CD4-positive, alpha-beta T cell treated with Interleukin-4 for 1 hour (primary cell): ENCODE data around the gene TNFAIP8.
"Not testable (repeated sequence)": the region's sequence is repeated elsewhere in the genome, so short reads cannot be mapped to it uniquely, and the experiment has no call there.

Experiments
- DNase-seq, 2 donors: peaks; one replicate each; pipeline ENCODE4 v3.0.0-alpha.2; 2020 to 2022

The TNFAIP8 gene

GRCh38 chr5:119397518-119398380 lies 41.9 kb downstream of the TNFAIP8 start:
- DNase-seq = peak; percentile 25 to 39

- DNase-seq = no peak
These were observed 43.1 kb downstream of the TNFAIP8 start for GRCh38 chr5:119398727-119399466.

DNA sequence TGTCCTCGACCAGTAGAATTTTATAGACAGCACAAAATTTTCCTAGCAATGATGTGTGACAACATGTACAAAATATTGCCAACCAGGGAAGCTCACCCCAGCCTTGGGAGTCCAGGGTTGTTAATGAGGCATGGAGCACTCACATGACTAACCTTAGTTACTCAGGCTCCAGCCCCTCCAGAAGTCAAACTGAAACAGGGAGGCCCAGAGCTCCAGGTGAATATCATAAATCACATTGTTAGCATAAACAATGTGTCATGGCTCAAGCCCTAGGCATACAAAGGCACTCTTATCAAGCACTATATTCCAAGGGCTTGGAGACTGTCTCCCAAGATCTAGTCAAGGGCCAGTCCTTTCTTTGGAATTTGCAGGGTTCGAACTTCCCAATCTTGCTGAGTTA lies 44.4 kb downstream of the TNFAIP8 start:
- no peak for DNase-seq

- no peak for DNase-seq
These were observed 46.3 kb downstream of the TNFAIP8 start for GRCh38 chr5:119402081-119402480.

- no peak for DNase-seq
These were observed 46.7 kb downstream of the TNFAIP8 start for GRCh38 chr5:119402555-119402954.

DNA sequence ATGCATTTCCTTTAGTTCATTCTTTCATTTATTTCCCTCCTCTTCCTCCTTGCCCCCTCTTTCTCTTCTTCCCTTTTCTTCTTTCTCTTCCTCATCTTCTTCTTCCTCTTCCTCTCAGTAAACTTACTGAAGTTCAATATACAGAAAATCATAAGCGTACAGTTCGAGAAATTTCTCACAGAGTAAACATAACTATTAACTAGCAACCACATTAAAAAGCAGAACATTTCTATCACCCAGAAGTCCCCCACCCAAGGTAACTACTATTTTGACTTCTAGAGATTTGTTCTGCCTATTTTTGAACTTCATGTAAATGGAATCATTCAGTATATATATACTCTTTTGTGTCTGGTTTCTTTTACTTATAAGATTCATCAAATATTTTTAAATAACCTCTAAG lies 48.2 kb downstream of the TNFAIP8 start:
- no peak for DNase-seq

DNA sequence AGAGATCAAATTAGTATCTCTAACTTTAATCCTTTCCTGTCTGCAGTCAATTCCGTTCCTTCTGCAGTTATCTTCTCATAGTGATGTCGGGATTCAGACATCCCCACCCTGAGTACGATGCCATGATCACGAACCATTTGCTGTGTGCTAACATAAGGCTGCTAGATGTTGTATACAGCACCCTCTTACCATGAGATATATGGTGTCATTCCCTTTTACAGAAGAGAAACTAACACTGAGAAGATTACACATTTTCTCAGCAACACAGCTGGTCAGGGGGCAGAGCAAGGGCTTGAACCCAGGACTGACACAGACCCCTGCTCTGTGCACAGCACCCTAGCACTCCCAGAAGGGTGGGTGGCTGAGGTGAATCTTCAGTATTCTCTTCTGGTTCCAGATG lies 49.6 kb downstream of the TNFAIP8 start:
- DNase-seq = no peak

DNA sequence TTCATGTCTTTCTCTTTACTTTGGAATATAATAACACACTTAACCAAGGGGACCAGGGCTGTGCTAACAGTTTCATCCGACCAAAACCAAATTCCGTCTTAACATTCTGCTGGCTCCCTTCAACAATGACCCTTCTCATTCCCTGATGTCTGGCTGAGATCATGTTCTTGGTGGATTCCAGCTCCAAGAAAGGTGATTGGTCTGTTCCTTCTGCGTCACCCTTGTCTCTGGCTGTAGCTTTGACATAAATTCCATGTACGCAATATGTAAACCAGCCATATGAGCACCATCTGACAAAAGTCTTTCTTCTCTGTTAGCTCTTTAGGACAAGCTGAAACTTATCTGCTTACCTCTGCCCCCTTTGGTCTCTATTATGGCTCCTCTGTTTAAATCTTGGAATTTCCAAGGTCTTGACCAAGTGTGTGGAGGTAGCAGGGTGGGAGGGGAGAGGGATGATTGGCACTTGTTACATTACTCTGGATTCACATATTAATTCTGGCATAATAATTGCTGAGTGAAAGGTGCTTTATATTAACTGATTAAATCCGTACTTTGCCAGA lies 50.8 kb downstream of the TNFAIP8 start:
- no peak for DNase-seq

DNA sequence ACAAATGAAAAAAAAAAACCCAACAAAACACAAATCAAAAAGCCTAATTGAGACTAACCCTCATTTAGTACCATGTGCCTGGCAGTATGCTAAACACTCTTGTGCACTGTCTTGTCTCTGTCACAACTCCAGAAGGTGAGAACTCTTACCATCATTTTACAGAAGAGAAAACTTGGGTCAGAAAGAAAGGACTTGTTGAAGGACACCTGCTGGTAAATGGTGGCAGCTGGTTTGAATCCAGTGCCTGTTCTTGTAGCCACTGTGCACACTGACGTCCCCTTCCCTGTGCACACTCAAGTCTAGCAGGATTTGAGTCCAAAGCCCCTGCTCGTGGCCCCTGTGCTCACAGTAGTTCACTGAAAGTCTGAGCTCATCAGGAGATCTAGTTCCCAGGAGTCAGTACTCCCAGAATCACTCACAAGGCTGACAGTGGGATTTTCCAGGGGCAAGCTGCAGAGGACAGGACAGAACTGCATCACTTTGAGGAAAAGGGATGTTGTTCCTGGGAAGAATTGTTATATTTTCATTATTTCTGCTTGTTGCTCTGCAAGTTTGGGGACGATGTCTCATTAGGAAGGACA lies 53.5 kb downstream of the TNFAIP8 start:
- peak in 1 of 2 donors; percentile 34 for DNase-seq

DNA sequence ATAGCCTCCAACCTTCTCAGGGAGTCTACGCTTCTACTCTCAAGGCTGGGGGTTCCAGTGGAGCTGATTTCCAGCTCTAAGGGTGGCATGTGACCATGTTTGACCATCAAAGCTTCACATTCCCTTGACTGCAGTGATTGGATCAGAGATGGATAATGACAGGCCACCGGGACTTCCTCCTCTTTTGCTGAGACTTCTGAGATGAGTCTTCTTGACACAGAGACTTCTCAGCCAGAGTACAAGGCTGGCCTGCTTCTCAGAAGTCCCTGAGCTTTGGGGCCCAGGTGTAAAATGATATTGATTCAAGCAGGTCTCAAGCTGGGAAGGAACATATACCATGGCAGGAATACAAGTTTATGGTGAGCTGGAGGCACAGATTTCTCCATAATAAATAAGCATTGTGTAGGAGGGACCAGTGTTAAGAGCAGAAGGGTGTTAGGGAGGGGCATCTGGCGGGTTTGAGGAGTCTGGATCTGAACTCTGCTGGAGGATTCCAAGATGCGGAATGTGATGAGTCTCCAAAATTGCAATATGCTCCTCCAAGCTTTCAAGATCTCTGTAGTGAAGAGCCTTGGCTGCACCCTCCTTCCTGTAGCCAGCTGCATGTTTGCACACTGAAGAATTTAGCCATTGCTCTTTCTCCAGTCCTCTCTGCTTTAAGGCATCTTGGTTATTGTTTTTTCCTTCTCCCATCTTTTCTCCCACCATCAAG lies 54.8 kb downstream of the TNFAIP8 start:
- no peak for DNase-seq

DNA sequence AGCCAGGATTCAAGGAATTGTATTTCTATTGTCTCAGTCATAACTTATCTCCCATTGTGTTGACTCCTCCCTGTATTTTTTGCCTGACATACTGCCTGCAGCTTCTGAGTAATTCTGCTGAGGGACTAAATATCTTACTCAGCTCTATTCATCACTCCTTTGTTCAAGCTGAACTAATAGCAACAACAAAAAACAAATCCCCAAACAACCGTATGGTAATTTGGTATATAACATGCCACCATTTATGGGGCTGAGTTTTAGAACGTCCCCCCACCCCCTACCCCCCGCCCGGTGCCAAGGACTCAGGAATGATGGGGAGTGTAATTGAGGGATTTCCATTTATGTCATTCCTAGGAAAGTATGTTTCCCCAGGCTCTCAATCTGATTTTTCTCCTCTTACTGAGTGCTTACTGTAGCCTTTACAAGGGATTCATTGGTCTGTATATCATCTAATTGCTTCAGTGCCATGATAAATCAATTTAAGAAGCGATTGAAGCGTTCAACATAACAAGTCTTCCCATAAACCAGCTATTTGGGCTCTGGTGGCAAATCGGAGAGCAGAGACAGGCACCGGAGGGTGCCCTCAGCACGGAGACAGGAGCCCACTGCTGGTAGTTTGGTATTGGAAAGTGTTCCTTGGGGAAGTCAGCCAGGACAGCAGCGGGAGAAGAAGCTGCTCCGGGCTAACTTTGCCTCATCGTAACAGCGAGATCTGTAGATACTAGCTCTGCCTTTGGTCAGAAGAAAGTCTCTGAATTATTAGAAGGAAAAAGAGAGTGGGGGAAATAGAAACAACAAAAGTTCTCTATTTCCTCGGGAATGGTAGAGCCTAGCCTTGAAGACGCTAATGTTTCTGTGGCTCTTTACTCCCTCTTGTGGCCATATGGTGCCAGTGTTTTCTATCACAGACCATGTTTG lies 55.8 kb downstream of the TNFAIP8 start:
- DNase-seq = peak; percentile 74 to 84

- DNase-seq = no peak
These were observed 56.7 kb downstream of the TNFAIP8 start for GRCh38 chr5:119412279-119413227.

DNA sequence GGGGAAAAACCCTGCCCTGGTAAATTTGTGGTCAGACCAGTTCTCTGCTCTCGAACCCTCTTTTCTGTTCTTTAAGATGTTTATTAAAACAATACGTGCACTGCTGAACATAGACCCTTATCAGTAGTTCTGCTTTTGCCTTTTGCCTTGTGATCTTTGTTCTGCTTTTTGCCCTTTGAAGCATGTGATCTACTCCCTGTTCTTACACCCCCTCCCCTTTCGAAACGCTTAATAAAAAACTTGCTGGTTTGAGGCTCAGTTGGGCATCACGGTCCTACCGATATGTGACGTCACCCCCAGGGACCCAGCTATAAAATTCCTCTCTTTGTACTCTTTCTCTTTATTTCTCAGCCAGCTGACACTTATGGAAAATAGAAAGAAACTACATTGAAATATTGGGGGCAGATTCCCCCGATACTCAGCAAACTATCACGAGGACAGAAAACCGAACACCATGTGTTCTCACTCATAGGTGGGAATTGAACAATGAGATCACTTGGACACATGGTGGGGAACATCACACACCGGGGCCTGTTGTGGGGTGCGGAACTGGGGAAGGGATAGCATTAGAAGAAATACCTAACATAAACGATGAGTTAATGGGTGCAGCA lies 58.4 kb downstream of the TNFAIP8 start:
- DNase-seq = peak; percentile 17 to 49

DNA sequence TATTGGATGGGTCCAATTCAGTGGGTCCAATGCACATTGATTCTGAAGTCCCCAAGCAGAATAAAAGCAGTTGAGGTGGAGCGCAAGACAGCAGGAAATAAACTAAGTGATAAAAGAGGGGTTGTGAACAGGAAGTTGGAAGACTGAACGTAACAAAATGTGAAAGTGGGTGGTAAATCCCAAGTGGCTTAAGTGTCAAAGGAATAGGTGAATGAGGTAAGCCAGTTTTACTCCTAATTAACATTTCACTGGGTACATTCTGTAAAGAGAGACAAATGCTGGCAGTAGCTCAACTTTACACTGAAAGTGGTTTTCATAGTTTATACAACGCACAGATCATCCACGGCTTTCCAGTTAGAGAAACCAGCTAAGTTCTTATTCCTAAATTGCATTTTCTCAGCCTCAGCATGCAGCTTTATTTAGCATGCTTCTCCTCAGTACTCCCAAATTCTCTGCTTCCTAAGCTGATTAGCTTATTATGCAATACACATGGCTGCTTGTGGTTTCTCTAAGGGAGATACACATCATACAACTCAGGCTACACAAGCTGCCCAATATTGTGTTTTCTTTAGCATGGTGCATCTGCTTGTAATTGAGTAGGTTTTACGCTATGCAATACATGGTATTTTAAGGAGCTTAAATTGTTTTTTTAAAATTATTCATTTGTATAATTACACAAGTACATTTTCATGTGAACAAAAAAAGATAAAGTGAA lies 62.2 kb downstream of the TNFAIP8 start:
- no peak for DNase-seq

GRCh38 chr5:119418606-119419100 lies 62.8 kb downstream of the TNFAIP8 start:
- peak in 1 of 2 donors; percentile 32 for DNase-seq

DNA sequence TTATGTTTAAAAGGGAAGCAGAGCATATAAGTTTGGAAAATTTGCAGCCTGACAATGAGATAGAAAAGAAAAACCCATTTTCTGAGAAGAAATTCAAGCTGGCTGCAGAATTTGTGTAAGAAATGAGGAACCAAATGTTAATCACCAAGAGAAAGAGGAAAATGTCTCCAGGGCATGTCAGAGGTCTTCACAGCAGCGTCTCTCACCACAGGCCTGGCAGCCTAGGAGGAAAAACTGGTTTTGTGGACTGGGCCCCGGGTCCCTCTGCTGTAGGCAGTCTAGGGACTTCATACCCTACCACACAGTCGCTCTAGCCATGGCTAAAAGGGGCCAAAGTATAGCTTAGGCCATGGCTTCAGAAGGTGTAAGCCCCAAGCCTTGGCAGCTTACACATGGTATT lies 64.3 kb downstream of the TNFAIP8 start:
- DNase-seq = no peak

- peak in 1 of 2 donors; percentile 19 for DNase-seq
These were observed 70.2 kb downstream of the TNFAIP8 start for GRCh38 chr5:119426057-119426456.

DNA sequence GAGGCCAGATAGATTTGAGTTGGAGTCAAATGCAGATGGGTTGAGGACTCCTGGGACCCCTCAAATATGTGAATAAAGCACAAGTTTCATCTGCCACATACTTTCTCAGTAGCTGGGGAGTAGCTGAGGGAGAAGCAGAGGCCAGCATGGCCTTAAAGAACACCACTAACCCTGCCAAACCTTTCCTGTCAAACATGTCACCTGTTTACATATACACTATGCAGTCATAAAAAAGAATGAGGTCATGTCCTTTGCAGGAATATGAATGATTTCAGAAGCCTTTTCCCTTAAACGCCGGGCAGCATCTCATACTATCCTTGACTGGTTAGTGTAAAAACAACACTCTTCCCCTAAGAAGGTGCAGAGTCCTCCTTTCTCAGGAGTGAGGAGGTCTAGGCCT lies 71.2 kb downstream of the TNFAIP8 start:
- DNase-seq = no peak

DNA sequence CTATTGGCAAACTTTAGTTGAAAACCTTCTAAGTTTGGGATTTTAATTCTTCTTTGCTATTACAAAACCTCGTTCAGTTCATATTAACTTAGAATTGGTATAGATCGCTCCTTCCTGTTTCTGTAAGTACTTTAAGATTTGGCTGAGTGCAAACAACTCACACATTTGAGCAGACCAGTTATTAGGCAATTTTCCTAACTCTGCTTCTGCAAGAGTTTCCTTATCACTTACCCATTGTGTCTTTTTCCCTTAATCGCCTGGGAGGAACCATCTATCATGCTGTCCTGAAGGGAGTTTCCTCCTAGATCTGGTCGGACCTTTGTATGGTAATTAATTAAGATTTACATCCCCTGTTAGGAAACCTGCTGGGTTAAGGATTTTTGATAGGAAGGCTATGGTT lies 71.8 kb downstream of the TNFAIP8 start:
- not testable (repeated sequence) for DNase-seq
